Measurements from ENCODE around the gene ABCA8.

ABCA8 gene

GRCh38 chr17:68942389-68942788 is 12.8 kb downstream of the ABCA8 start:
- no peak for DNase-seq (ENCODE audit: low read depth in 2 of 2)

DNA sequence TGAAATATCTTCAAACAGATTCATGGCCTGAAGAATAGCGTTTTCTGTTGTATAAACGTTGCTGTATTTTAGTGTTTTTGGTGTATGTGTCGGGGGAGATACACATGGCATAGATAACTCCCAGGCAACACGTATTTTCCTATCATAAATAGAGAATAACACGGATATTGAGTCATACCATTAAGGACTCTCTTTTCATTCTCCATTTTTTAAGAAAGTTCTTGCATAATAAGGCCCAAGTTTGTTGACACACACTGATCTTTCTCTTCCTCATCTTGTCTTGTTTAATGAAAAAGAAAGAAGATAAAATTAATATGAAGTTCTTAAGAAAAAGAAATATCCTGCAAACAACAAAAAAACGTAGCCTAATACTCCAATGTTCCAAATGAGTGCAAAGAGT is 13.4 kb downstream of the ABCA8 start:
- no peak for DNase-seq (ENCODE audit: low read depth in 2 of 2)

DNA sequence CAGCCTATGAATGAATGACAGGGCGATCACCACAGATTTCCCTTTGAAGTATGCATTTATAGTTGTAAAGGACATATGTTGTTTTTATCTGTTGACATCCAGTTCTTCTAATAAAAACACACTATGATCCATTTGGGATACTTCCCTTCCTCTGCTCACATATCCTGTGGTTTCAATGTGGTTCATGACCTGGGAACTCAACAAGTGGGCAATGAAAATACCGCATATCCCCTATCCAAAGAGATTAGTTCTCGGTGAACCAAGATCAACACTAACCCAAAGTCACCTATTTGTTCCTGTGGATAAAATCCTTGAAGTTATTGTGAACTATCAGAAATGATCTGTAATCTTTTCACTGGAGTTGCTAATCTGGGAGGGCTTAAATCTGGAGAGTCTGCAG is 16.0 kb downstream of the ABCA8 start:
- no peak for DNase-seq (ENCODE audit: low read depth in 2 of 2)

DNA sequence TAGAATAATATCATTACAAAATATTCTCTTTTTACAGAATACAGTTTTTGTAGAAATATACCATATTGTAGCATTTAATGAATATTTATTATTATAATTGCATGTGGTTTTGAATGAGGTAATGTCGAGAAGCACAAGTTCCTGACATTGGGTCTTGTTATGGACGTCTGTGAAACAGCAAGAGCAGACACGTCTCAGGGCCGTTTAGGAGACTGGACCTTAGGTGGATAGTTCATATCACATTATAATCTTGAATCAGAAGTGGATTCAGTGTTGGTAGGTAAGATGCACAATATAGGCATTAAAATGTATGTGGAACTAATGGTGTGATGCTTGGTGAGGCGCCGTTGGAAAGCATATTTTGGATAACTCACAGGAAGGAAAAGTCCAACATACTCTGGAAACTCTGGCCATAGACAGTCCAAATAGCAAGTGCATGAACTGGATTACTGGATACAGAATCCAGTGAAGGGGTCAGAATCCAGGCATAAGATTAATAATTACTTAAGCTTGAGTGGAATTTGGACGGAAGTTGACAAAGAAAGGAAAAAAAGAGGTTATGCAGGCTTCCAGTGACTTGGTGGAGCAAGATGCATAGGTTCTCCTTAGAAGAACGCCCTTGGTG is 17.2 kb downstream of the ABCA8 start:
- no peak for DNase-seq (ENCODE audit: low read depth in 2 of 2)

GRCh38 chr17:68927516-68927915 is 27.7 kb downstream of the ABCA8 start:
- no peak for DNase-seq (ENCODE audit: low read depth in 2 of 2)

DNA sequence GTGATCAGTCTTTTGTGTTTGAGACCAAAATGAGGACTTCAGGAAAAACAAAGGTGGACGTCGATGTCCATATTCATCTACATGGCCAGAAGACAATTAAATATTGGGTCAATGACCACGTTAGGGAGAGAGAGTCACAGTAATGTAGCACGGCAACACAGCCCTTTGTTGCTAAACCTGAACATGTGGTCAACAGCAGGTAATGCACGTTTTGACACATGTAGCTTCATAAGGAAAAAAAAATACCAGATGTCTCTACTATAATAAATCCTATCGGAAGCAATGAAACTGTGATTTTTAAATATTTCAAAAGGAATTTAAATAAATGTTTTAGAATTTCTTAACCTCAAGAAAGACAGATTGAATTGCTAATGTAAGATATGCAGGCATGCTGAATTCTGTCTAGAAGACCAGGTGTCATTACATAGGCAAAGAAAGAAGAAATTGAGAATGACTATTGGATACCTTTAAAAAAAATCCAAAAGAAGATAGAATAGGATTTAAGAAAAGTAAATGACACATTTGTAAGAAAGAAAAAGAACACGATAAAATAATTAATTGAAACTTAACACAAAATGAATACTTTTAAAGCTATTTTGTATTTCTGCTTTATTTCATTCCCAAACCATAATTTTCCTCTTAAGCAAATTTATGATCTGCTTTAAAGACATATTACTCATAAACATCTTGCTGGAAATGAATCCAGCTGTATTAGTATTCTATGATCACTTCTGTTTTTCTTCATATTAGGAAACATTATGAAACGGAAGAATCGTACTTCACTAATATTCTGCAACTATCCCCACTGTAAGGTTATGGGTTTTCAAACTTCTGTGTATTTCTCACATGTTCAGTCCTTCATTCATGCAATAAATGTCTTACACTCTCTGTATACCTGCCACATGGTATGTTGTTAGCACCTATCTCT is 30.1 kb downstream of the ABCA8 start:
- no peak for DNase-seq (ENCODE audit: low read depth in 2 of 2)

- DNase-seq (ENCODE audit: low read depth in 2 of 2): no peak
These were observed 44.3 kb downstream of the ABCA8 start for GRCh38 chr17:68910789-68911431.

DNA sequence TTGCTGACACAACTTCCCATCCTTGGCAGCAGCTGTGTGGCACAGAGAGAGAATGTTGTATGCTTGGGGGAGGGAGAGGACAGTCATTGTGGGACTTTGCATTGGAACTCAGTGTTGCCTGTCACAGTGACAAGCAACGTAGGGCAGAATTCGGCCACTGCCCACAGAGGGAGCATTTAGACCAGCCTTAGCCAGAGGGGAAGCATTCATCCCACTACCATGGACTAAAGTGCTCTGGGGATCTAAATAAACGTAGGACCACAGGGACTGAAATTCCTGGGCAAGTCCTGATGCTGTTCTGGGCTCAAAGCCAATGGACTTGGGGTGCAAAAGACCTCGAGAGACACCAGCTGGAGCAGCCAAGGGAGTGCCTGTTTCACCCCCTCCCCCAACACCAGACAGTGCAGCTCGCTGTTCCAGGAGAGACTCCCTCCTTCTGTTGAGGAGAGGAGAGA is 44.9 kb downstream of the ABCA8 start:
- no peak for DNase-seq (ENCODE audit: low read depth in 2 of 2)

DNA sequence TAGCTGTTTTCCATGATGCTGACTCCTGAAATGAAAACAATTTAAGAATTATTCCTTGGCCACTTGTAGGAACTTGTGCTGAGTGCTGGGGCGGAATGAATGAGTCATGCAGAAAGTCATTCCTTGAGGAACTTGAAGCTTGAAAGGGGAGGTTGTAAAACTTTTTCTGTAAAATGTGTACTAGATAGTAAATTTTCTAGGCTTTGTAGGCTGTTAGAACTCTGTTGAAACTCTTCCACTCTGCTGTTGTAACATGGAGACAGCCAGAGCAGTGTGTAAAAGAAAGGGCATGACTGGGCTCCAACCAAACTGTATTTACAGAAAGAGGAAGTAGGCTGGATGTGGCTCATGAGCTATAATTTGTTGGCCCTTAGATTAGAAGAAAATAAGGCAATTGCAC is 46.1 kb downstream of the ABCA8 start:
- DNase-seq (ENCODE audit: low read depth in 2 of 2): no peak

DNA sequence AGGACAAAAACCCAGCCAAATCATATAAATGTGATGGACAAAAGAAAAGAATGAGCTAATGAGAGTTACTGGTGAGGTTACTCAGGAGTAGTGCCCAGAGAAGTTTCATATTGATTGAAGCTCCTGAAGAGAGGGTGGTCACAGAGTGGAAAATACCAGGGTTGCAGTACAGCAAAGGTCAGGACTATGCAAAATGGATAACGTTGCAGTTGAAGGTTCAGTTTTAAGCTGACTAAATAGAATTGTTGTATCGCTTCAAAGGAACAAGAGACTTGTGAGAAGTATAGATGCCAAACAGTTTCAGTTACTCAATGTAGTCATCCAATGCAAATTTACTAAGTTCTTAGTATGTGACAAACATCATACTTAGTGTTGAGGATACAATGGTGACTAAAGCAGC is 47.1 kb downstream of the ABCA8 start:
- no peak for DNase-seq (ENCODE audit: low read depth in 2 of 2)

GRCh38 chr17:68906638-68907037 is 48.6 kb downstream of the ABCA8 start:
- no peak for DNase-seq (ENCODE audit: low read depth in 2 of 2)

DNA sequence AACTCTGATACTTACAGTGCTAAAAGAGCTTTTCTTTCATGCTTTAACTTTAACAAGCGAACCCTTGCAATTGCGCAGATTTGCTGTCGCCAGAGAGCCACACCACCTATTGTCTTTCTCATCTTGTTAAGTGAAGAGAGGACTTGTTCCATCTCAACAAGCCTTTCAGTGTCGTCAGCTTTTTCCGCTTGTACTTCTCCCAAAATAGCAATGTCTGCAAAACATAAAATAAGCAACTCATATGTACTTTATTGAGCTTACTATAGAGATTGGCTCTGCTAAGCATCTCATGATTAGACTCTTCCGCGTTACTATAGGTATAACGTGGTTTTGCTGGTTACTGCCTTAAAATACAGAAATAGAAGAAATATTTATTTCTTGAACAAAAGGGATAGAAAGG is 51.9 kb downstream of the ABCA8 start:
- DNase-seq (ENCODE audit: low read depth in 2 of 2): no peak

DNA sequence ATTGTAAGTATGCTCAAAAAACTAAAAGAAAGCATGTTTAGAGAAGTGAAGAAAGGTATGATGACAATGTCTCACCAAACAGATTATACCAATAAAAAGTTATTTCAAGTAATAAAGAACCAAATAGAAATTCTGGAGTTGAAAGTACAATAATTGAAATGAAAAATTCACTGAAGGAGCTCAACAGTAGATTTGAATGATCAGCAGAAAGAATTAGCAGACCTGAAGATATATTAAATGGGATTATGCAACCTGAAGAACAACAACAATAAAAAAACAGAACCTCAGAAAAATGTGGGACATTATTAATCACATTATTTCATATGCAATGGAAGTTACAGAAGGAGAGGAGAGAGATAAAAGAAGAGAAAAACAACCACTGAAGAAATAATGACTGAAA is 57.6 kb downstream of the ABCA8 start:
- no peak for DNase-seq (ENCODE audit: low read depth in 2 of 2)

GRCh38 chr17:68892658-68893057 is 62.5 kb downstream of the ABCA8 start:
- no peak for DNase-seq (ENCODE audit: low read depth in 2 of 2)

DNA sequence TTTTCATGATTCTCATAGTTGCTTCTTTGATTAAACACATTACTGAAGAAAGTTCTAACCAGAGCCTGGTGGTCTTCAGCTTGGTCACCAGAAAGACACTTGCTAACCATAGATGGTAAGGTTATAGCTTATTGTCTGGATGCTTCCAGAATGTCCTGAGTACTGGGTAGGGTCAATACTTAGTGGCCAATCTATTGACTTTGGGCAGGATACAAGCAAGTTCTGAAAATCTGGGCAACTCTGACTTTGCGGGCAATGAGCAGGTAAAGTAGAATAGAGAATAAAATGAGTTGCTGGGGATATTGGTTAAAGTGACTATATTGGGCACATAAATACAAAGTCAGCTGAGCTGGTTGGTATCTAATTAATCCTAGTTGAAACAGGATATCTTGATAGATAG is 63.0 kb downstream of the ABCA8 start:
- DNase-seq (ENCODE audit: low read depth in 2 of 2): no peak

DNA sequence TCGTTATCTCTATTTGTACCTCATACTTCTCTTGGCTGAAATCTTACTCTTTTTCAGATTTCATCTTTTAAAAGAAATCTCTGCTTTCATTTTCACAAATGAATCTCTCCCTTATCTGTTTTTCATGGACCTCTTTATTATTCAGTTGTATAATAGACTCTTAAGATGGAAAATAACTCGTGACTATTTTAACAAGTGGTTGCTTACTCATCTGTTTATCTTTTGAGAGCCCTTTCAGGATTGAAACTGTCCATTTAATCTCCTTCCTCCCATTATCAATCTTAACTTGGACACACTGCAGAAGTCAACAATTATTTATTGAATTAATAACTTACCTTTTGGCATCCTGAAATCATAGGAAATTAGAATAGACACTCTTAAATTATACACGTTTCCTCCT is 68.8 kb downstream of the ABCA8 start:
- DNase-seq (ENCODE audit: low read depth in 2 of 2): no peak

DNA sequence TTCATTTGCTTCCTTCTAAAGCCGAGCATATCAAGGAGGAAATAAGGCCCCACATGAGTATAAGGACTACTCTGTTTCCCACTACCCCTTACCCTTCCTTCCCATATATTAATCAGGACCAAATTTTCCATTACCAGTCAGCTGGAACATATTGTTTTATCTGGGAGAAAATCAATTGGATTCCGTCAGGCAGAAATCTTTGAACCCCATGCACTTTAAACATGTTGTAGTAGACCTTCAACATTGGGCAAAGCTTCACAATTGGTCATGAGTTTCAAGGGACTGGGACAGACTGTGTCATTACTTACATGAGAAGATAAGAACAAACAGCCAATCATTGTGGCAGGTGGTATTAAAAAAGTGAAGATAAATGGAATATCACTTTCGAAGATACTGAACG is 70.3 kb downstream of the ABCA8 start:
- no peak for DNase-seq (ENCODE audit: low read depth in 2 of 2)

GRCh38 chr17:68878226-68878885 is 76.8 kb downstream of the ABCA8 start:
- no peak for DNase-seq (ENCODE audit: low read depth in 2 of 2)

GRCh38 chr17:68871447-68871846 is 83.7 kb downstream of the ABCA8 start:
- DNase-seq (ENCODE audit: low read depth in 2 of 2): no peak

GRCh38 chr17:68870976-68871375 is 84.2 kb downstream of the ABCA8 start:
- DNase-seq (ENCODE audit: low read depth in 2 of 2): no peak

DNA sequence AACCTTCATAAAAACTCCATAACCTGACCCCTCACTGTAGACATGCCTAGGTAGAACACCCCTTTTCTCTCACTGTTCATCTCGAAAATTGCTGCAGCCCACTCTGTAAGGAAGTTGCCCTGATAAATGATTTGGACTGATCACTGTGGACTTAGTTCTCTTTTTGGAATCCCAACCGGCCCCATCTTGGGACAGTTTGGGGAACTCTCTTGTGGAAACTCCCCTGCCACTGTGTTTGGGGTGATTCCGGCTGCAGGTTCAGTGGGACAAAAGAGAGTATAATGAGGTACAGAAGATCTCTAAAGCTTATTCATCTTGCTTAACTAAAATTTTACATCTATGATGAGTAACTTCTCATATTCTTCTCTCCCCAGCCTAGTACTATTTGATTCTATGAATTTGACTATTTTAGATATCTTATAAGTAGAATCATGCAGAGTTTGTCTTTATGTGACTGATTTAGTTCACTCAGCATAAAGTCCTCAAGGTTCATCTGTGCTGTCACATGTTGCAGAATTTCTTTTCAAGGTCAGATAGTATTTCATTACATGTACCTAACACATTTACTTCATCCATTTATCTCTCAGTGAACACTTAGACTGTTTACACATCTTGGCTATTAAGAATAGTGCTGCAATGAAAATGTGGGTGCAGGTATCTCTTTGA is 84.9 kb downstream of the ABCA8 start:
- DNase-seq (ENCODE audit: low read depth in 2 of 2): no peak

DNA sequence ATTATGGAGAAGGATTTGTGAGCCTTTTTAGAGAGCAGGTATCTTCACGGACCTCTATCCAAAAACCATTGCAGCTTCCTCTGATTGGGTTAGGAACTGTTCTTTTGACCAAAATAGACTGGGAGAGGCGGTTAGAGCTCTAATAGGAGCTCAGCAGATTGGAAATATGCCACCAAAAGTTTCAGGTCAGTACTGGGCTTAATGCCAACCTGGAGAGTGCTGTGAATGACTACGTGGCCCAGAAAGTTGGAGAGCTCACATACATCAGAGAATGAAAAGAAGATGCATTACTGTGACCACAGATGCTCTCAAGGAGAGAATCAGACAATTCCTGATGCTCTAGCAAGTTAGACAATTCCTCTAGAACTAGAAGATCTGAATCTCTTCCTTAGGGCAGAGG is 86.5 kb downstream of the ABCA8 start:
- no peak for DNase-seq (ENCODE audit: low read depth in 2 of 2)
